WTC11 (cell line): ENCODE measurements around the gene NRF1. TPM values are rescaled to one million over a fixed set of nuclear protein-coding genes. Genes with fewer than 3 reads are reported as not detected.

Experiments
- ATAC-seq: fragments of 200-7000 bp; cut with Tn5 transposase; 2 replicates; pipeline ENCODE4 v1.10.0; 2021; ENCODE audit warnings: mild to moderate bottlenecking, moderate library complexity
- CTCF ChIA-PET: fragments of 300-600 bp; sonication (Branson Sonifier 250); formaldehyde crosslinking; loops from one replicate; lab custom pipeline; 2021; ENCODE audit warnings: antibody characterized with exemption; lab: Charles Lee
- POLR2A ChIA-PET: fragments of 350-600 bp; sonication (Branson Sonifier 250); formaldehyde crosslinking; loops from one replicate; lab custom pipeline; 2021; ENCODE audit warnings: antibody characterized with exemption; lab: Charles Lee
- DNase-seq: peaks from one replicate; pipeline ENCODE4 v3.0.0; 2021; ENCODE audit warnings: low spot score
- H3K27ac Mint-ChIP-seq: 2 replicates; pipeline ENCODE4 v1.8.0; 2021; ENCODE audit warnings: mixed read lengths
- H3K27me3 Mint-ChIP-seq: 2 replicates; pipeline ENCODE4 v1.8.0; 2021; ENCODE audit warnings: low read depth, mild to moderate bottlenecking, moderate library complexity, mixed read lengths
- H3K36me3 Mint-ChIP-seq: 2 replicates; pipeline ENCODE4 v1.8.0; 2021; ENCODE audit warnings: mixed read lengths
- H3K4me1 Mint-ChIP-seq: 2 replicates; pipeline ENCODE4 v1.8.0; 2022; ENCODE audit warnings: mixed read lengths
- H3K4me3 Mint-ChIP-seq: 2 replicates; pipeline ENCODE4 v1.8.0; 2021; ENCODE audit warnings: mild to moderate bottlenecking, moderate library complexity, mixed read lengths
- H3K9me3 Mint-ChIP-seq: 2 replicates; pipeline ENCODE4 v1.8.0; 2021; ENCODE audit warnings: mixed read lengths
- ATF1 ChIP-seq: sonication (generic); formaldehyde crosslinking; IDR thresholded peaks from 2 replicates; pipeline ENCODE4 v1.8.1; 2023; ENCODE audit warnings: mild to moderate bottlenecking, moderate library complexity, missing genetic modification reagents
- CDX4 ChIP-seq: fragments of 250-450 bp; sonication (Bioruptor Pico); IDR thresholded peaks from 2 replicates; pipeline ENCODE4 v1.9.0; 2021; ENCODE audit warnings: moderate library complexity, mild to moderate bottlenecking, inconsistent platforms, borderline replicate concordance
- E2F4 ChIP-seq: sonication (generic); formaldehyde crosslinking; IDR thresholded peaks from 2 replicates; pipeline ENCODE4 v1.8.1; 2022; ENCODE audit warnings: low read depth, mild to moderate bottlenecking, moderate library complexity, missing genetic modification reagents, borderline replicate concordance
- GABPB1 ChIP-seq: sonication (generic); formaldehyde crosslinking; IDR thresholded peaks from 2 replicates; pipeline ENCODE4 v1.8.1; 2023; ENCODE audit warnings: mild to moderate bottlenecking, missing genetic modification reagents
- GRHL2 ChIP-seq: fragments of 250-450 bp; sonication (Bioruptor Pico); IDR thresholded peaks from 2 replicates; pipeline ENCODE4 v1.8.0; 2022; ENCODE audit warnings: mild to moderate bottlenecking, moderate library complexity; ENCODE audit not compliant: insufficient replicate concordance, severe bottlenecking
- HMGA2 ChIP-seq: fragments of 250-450 bp; sonication (Bioruptor Pico); IDR thresholded peaks from 2 replicates; pipeline ENCODE4 v1.4.0; 2021; ENCODE audit warnings: mild to moderate bottlenecking, moderate library complexity
- JUN ChIP-seq: sonication (generic); formaldehyde crosslinking; IDR thresholded peaks from 2 replicates; pipeline ENCODE4 v1.8.0; 2023; ENCODE audit warnings: mild to moderate bottlenecking, missing genetic modification reagents
- MLX ChIP-seq: sonication (generic); formaldehyde crosslinking; IDR thresholded peaks from 2 replicates; pipeline ENCODE4 v1.8.1; 2023; ENCODE audit warnings: mild to moderate bottlenecking, missing genetic modification reagents, moderate library complexity
- NR3C1 ChIP-seq: sonication (generic); formaldehyde crosslinking; conservative IDR thresholded peaks from 2 replicates; pipeline ENCODE4 v1.8.1; 2023; ENCODE audit warnings: low read depth, mild to moderate bottlenecking, missing genetic modification reagents
- RELA ChIP-seq: sonication (generic); formaldehyde crosslinking; IDR thresholded peaks from 2 replicates; pipeline ENCODE4 v1.8.1; 2022; ENCODE audit warnings: missing genetic modification reagents, mild to moderate bottlenecking, borderline replicate concordance
- SMAD3 ChIP-seq: sonication (generic); formaldehyde crosslinking; IDR thresholded peaks from 2 replicates; pipeline ENCODE4 v1.8.0; 2022; ENCODE audit warnings: missing genetic modification reagents, mild to moderate bottlenecking, borderline replicate concordance
- SMAD4 ChIP-seq: sonication (generic); formaldehyde crosslinking; IDR thresholded peaks from 2 replicates; pipeline ENCODE4 v1.8.0; 2022; ENCODE audit warnings: mild to moderate bottlenecking, missing genetic modification reagents
- SP1 ChIP-seq: sonication (generic); formaldehyde crosslinking; conservative IDR thresholded peaks from 2 replicates; pipeline ENCODE4 v1.8.1; 2022; ENCODE audit warnings: missing genetic modification reagents
- STAT6 ChIP-seq: sonication (generic); formaldehyde crosslinking; conservative IDR thresholded peaks from 2 replicates; pipeline ENCODE4 v1.8.1; 2023; ENCODE audit warnings: mild to moderate bottlenecking, low read depth, missing genetic modification reagents, moderate library complexity
- TEAD4 ChIP-seq: sonication (generic); formaldehyde crosslinking; IDR thresholded peaks from 2 replicates; pipeline ENCODE4 v1.8.0; 2022; ENCODE audit warnings: mild to moderate bottlenecking, missing genetic modification reagents
- ZNF263 ChIP-seq: sonication (generic); formaldehyde crosslinking; IDR thresholded peaks from 2 replicates; pipeline ENCODE4 v1.8.1; 2022; ENCODE audit warnings: low read depth, mild to moderate bottlenecking, moderate library complexity, missing genetic modification reagents
- ZNF281 ChIP-seq: sonication (generic); formaldehyde crosslinking; IDR thresholded peaks from 2 replicates; pipeline ENCODE4 v1.8.0; 2023; ENCODE audit warnings: mild to moderate bottlenecking, missing genetic modification reagents
- ZSCAN18 ChIP-seq: fragments of 250-450 bp; sonication (Bioruptor Pico); IDR thresholded peaks from 2 replicates; pipeline ENCODE4 v2.1.2; 2022; ENCODE audit warnings: mild to moderate bottlenecking, moderate library complexity
- total RNA-seq: library from RNA; stranded (reverse); gene quantifications from 3 replicates; pipeline ENCODE4 v1.2.3, GENCODE V29; 2021

The NRF1 gene
- total RNA-seq, 1 experiment from 2014 or later, result 16.4 TPM

GRCh38 chr7:129567377-129567776 lies 44.1 kb upstream of the NRF1 start:
- H3K27ac Mint-ChIP-seq, result no peak overlapping the region
- POLR2A ChIA-PET, result no interaction called here
- CTCF ChIA-PET, result interaction anchor here (1.9 kb wide), 1 partner anchor 40 kb away, joined by 6 read pairs; no protein-coding TSS in a partner anchor
- H3K27me3 Mint-ChIP-seq, result peaks cover 5% of the 10 kb centered on the region
- peaks cover 17% of the 10 kb centered on the region for H3K9me3 Mint-ChIP-seq
- H3K36me3 Mint-ChIP-seq, result no peaks in the 10 kb centered on the region
- no peaks in the 10 kb centered on the region for H3K4me1 Mint-ChIP-seq
- ATAC-seq, result no peak
- DNase-seq, result no peak
- no peak overlapping the region for H3K4me3 Mint-ChIP-seq
- TF ChIP-seq SP1 (CRISPR knock-in tag) (no peak), ZNF281 (CRISPR knock-in tag) (no peak), STAT6 (CRISPR knock-in tag) (no peak), ZSCAN18 (CRISPR knock-in tag) (no peak), E2F4 (no peak), CDX4 (CRISPR knock-in tag) (no peak), SMAD3 (CRISPR knock-in tag) (no peak), RELA (CRISPR knock-in tag) (no peak), ATF1 (CRISPR knock-in tag) (no peak), ZNF263 (CRISPR knock-in tag) (no peak), TEAD4 (CRISPR knock-in tag) (no peak), GRHL2 (CRISPR knock-in tag) (no peak), GABPB1 (no peak), MLX (CRISPR knock-in tag) (no peak), JUN (CRISPR knock-in tag) (no peak), SMAD4 (CRISPR knock-in tag) (no peak)
- TF ChIP-seq, all 79 proteins: peak for 0

GRCh38 chr7:129568240-129568639 lies 43.3 kb upstream of the NRF1 start:
- no peak for TF ChIP-seq ZNF263 (CRISPR knock-in tag)
- TF ChIP-seq CDX4 (CRISPR knock-in tag), result no peak
- TF ChIP-seq HMGA2 (CRISPR knock-in tag), result no peak
- no peak for TF ChIP-seq NR3C1 (CRISPR knock-in tag)
- no peaks in the 10 kb centered on the region for H3K4me1 Mint-ChIP-seq
- no peak overlapping the region for H3K27ac Mint-ChIP-seq
- ATAC-seq, result no peak
- ChIA-PET POLR2A (no interaction called here), CTCF (interaction anchor here (1.9 kb wide), 1 partner anchor 39 kb away, joined by 6 read pairs; no protein-coding TSS in a partner anchor)
- no peak for DNase-seq
- H3K27me3 Mint-ChIP-seq, result peaks cover 5% of the 10 kb centered on the region
- no peak overlapping the region for H3K4me3 Mint-ChIP-seq
- H3K36me3 Mint-ChIP-seq, result no peaks in the 10 kb centered on the region
- peaks cover 17% of the 10 kb centered on the region for H3K9me3 Mint-ChIP-seq
